H1 (cell line): ENCODE measurements around the gene RGS2. TPM values are rescaled to one million over a fixed set of nuclear protein-coding genes. Genes with fewer than 3 reads are reported as not detected.

Source experiments
- CTCF ChIA-PET: fragments of 300-600 bp; sonication (Branson Sonifier 250); formaldehyde crosslinking; loops from one replicate; lab custom pipeline; 2021; ENCODE audit not compliant: partially characterized antibody; lab: Charles Lee
- POLR2A ChIA-PET: fragments of 300-600 bp; sonication (Branson Sonifier 250); formaldehyde crosslinking; loops from one replicate; lab custom pipeline; 2021; ENCODE audit warnings: inconsistent platforms; ENCODE audit not compliant: partially characterized antibody; lab: Charles Lee
- DNase-seq, 2 experiments: peaks; one replicate each; pipeline versions ENCODE4 v3.0.0 to v3.0.0-alpha.2; 2010 to 2022; ENCODE audit warnings: low spot score in 2 of 2, low read depth in 1 of 2, mixed read lengths in 1 of 2
- FAIRE-seq: peaks from 2 replicates; lab custom pipeline; 2011; peaks lifted over from hg19 to GRCh38; lab: Jason Lieb, UNC
- H2AFZ ChIP-seq: 2 replicates; pipeline ENCODE4 v1.8.1; 2012; ENCODE audit warnings: low read length, inconsistent platforms
- H2AK5ac ChIP-seq: 2 replicates; pipeline ENCODE4 v1.6.1; 2013; ENCODE audit warnings: low read depth, low read length
- H2BK120ac ChIP-seq: replicated peaks from 2 replicates; pipeline ENCODE3; 2013; ENCODE audit warnings: low read depth, low read length, inconsistent platforms
- H2BK12ac ChIP-seq: 2 replicates; pipeline ENCODE4 v1.6.1; 2013; ENCODE audit warnings: low read depth, low read length
- H2BK15ac ChIP-seq: 2 replicates; pipeline ENCODE4 v1.6.1; 2013; ENCODE audit warnings: low read length
- H2BK20ac ChIP-seq: 2 replicates; pipeline ENCODE4 v1.6.1; 2013; ENCODE audit warnings: low read length
- H2BK5ac ChIP-seq: 2 replicates; pipeline ENCODE4 v1.6.1; 2013; ENCODE audit warnings: low read depth, low read length
- H3K14ac ChIP-seq: 2 replicates; pipeline ENCODE4 v1.6.1; 2013; ENCODE audit warnings: inconsistent platforms; ENCODE audit not compliant: insufficient read length
- H3K18ac ChIP-seq: 2 replicates; pipeline ENCODE4 v1.6.1; 2013; ENCODE audit warnings: low read length; ENCODE audit errors: extremely low read depth
- H3K23ac ChIP-seq: 2 replicates; pipeline ENCODE4 v1.6.1; 2013; ENCODE audit warnings: inconsistent platforms; ENCODE audit not compliant: insufficient read length
- H3K23me2 ChIP-seq: 2 replicates; pipeline ENCODE4 v1.6.1; 2013; ENCODE audit warnings: low read depth, low read length
- H3K27ac ChIP-seq: 2 replicates; pipeline ENCODE4 v1.6.1; 2011; ENCODE audit warnings: low read depth, low read length, inconsistent platforms
- H3K27me3 ChIP-seq, 4 experiments: replicated peaks in 1 of 4; 1 replicate in 1 of 4; 2 replicates in 3 of 4; pipeline versions ENCODE4 v1.6.1 to v1.8.1; 2011 to 2013; ENCODE audit warnings: low read length in 3 of 4, mild to moderate bottlenecking in 3 of 4, inconsistent platforms in 2 of 4, mixed read lengths in 2 of 4, moderate library complexity in 1 of 4; ENCODE audit not compliant: control insufficient read depth in 3 of 4, insufficient read depth in 3 of 4; ENCODE audit errors: extremely low read depth in 1 of 4
- H3K36me3 ChIP-seq, 4 experiments: 2 replicates each; pipeline versions ENCODE4 v1.6.1 to v1.8.1; 2011 to 2013; ENCODE audit warnings: mild to moderate bottlenecking in 4 of 4, low read length in 3 of 4, moderate library complexity in 2 of 4, control low read depth in 1 of 4, inconsistent platforms in 1 of 4; ENCODE audit not compliant: insufficient read depth in 4 of 4, control insufficient read depth in 2 of 4
- H3K4ac ChIP-seq: replicated peaks from 2 replicates; pipeline ENCODE3; 2013; ENCODE audit warnings: low read length, low read depth, mixed read lengths, inconsistent platforms; ENCODE audit not compliant: insufficient read length
- H3K4me1 ChIP-seq, 4 experiments: replicated peaks in 1 of 4; 1 replicate in 1 of 4; 2 replicates in 3 of 4; pipeline versions ENCODE4 v1.6.1 to v1.8.1; 2011 to 2013; ENCODE audit warnings: low read length in 3 of 4, inconsistent platforms in 2 of 4, mixed read lengths in 1 of 4; ENCODE audit not compliant: insufficient read depth in 4 of 4, control insufficient read depth in 3 of 4
- H3K4me2 ChIP-seq, 2 experiments: 2 replicates each; pipeline versions ENCODE4 v1.6.1 to v1.8.1; 2011 to 2013; ENCODE audit warnings: low read depth in 2 of 2, low read length in 2 of 2, control low read depth in 1 of 2, inconsistent platforms in 1 of 2, mild to moderate bottlenecking in 1 of 2; ENCODE audit not compliant: insufficient read depth in 1 of 2
- H3K4me3 ChIP-seq, 4 experiments: fragments of 200-600, 300-600 bp in 1 of 4; sonication (generic), shearing (Covaris generic), sonication (Bioruptor Twin) in 1 of 4; 2 replicates each; pipeline versions ENCODE4 v1.5.1 to v1.8.1; 2011 to 2016; ENCODE audit warnings: low read length in 4 of 4, low read depth in 3 of 4, control low read depth in 2 of 4, inconsistent platforms in 2 of 4, mild to moderate bottlenecking in 2 of 4, mixed read lengths in 1 of 4, moderate library complexity in 1 of 4; ENCODE audit not compliant: insufficient read depth in 2 of 4; ENCODE audit errors: extremely low read depth in 1 of 4
- H3K56ac ChIP-seq: replicated peaks from 2 replicates; pipeline ENCODE3; 2013; ENCODE audit warnings: low read depth, mild to moderate bottlenecking, mixed read lengths, low read length, inconsistent platforms; ENCODE audit not compliant: insufficient read length
- H3K79me1 ChIP-seq: 2 replicates; pipeline ENCODE4 v1.6.1; 2013; ENCODE audit warnings: low read depth, low read length, control low read depth
- H3K79me2 ChIP-seq, 2 experiments: 2 replicates each; pipeline versions ENCODE4 v1.6.1 to v1.8.1; 2012 to 2013; ENCODE audit warnings: low read length in 2 of 2, mild to moderate bottlenecking in 2 of 2, inconsistent platforms in 1 of 2; ENCODE audit not compliant: insufficient read depth in 2 of 2, control insufficient read depth in 1 of 2
- H3K9ac ChIP-seq, 4 experiments: replicated peaks in 1 of 4; 1 replicate in 1 of 4; 2 replicates in 3 of 4; pipeline versions ENCODE4 v1.6.1 to v1.8.1; 2011 to 2013; ENCODE audit warnings: low read depth in 3 of 4, low read length in 3 of 4, control low read depth in 2 of 4, mild to moderate bottlenecking in 2 of 4, moderate library complexity in 2 of 4, inconsistent platforms in 1 of 4; ENCODE audit errors: extremely low read depth in 1 of 4
- H3K9me3 ChIP-seq, 2 experiments: 2 replicates each; pipeline versions ENCODE4 v1.6.1 to v1.8.1; 2012 to 2013; ENCODE audit warnings: mild to moderate bottlenecking in 2 of 2, moderate library complexity in 2 of 2, control low read depth in 1 of 2, inconsistent platforms in 1 of 2, low read depth in 1 of 2, low read length in 1 of 2, mixed read lengths in 1 of 2; ENCODE audit not compliant: insufficient read depth in 2 of 2
- H4K20me1 ChIP-seq, 2 experiments: replicated peaks in 1 of 2; 2 replicates each; pipeline versions ENCODE3 to v1.8.1; 2011 to 2013; ENCODE audit warnings: inconsistent platforms in 2 of 2, low read length in 2 of 2, mild to moderate bottlenecking in 1 of 2; ENCODE audit not compliant: insufficient read depth in 2 of 2, control insufficient read depth in 1 of 2
- H4K5ac ChIP-seq: 2 replicates; pipeline ENCODE4 v1.6.1; 2013; ENCODE audit warnings: low read length, low read depth, mixed read lengths, inconsistent platforms; ENCODE audit not compliant: insufficient read length
- H4K8ac ChIP-seq: 2 replicates; pipeline ENCODE4 v1.8.0; 2013; ENCODE audit warnings: mild to moderate bottlenecking, moderate library complexity, low read length, inconsistent platforms; ENCODE audit not compliant: insufficient read depth; ENCODE audit errors: extremely low read depth
- H4K91ac ChIP-seq: replicated peaks from 2 replicates; pipeline ENCODE3; 2013; ENCODE audit warnings: low read length, mixed read lengths, inconsistent platforms; ENCODE audit not compliant: insufficient read length
- ASH2L ChIP-seq: fragments of 200-600, 300-600 bp; sonication (generic); IDR thresholded peaks from one replicate; pipeline ENCODE4 v1.7.1; 2017; ENCODE audit warnings: low read length
- RNF2 ChIP-seq: fragments of 200-900, 300-1000 bp; sonication (generic); IDR thresholded peaks from 2 replicates; pipeline ENCODE4 v1.7.1; 2016; ENCODE audit warnings: borderline replicate concordance, low read depth, mild to moderate bottlenecking, antibody characterized with exemption, low read length; ENCODE audit not compliant: poor library complexity, severe bottlenecking; ENCODE audit errors: missing control alignments
- SIX5 ChIP-seq: IDR thresholded peaks from 2 replicates; pipeline ENCODE4 v1.6.1; 2011; ENCODE audit warnings: mild to moderate bottlenecking, low read depth, low read length
- SRF ChIP-seq: IDR thresholded peaks from 2 replicates; pipeline ENCODE4 v1.6.1; 2011; ENCODE audit warnings: mild to moderate bottlenecking, low read depth, low read length, moderate library complexity
- WGBS, 2 experiments: shearing (Covaris generic) in 1 of 2; methylation state at CpG; one replicate each; pipeline versions ENCODE4 v1.1.6 to v1.1.7; 2013 to 2015; ENCODE audit warnings: low lambda C conversion rate in 2 of 2, mixed read lengths in 2 of 2, inconsistent platforms in 1 of 2, low coverage in 1 of 2, missing lambda C conversion rate in 1 of 2; ENCODE audit not compliant: insufficient replicate concordance in 2 of 2, insufficient coverage in 1 of 2, insufficient read length in 1 of 2; ENCODE audit errors: extremely low coverage in 1 of 2, missing lambda C conversion rate in 1 of 2; 5-methylcytosine and 5-hydroxymethylcytosine counted together
- polyA plus RNA-seq, 7 experiments: library from polyadenylated mRNA; depleted of rRNA in 3 of 7; stranded (reverse) in 5 of 7; unstranded in 2 of 7; fragments of >200 nt in 5 of 7; fragments of 200-250 nt in 2 of 7; gene quantifications; 1 replicate in 5 of 7; 2 replicates in 1 of 7; 4 replicates in 1 of 7; pipeline versions ENCODE4 v1.2.1 to v1.2.3, GENCODE V29; 2011 to 2013; ENCODE audit warnings: missing spikeins in 2 of 7, mixed read lengths in 2 of 7
- total RNA-seq: library from RNA; stranded (reverse); fragmentation: NEBNext Ultra II Directional; extraction: Animal tissue kit (Norgen Biotek cat#: 25700); gene quantifications from 2 replicates; pipeline ENCODE4 v1.2.1, GENCODE V29; 2021

RGS2 gene
- total and polyA plus RNA-seq, 2 of the 8 experiments (the other 6 are each of a cell fraction or from before 2014, with no cell fraction given) = 9.1 to 17.0 TPM

DNA sequence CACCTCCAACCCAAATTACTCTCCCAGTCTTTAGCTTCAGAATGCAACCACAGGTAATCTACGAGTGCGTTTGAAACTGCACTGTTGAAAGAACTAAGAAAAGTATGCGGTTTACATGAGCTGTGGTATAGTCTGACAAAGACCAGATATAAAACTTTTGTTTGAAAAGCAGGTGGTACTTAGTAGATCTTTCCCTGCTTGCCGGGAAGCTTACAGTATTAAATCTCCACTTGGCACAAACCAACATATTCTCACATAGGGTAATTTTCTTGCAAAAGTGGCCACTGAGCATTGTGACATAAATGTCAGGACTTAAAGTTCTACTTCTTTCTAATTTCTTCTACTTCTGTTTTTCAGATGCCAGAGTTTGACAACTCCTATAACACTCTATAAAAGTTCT is 8.4 kb downstream of the RGS2 start:
- H3K18ac ChIP-seq = no peak overlapping the region
- H4K91ac ChIP-seq = no peak overlapping the region
- no peak overlapping the region for H4K5ac ChIP-seq
- DNase-seq (no peak), FAIRE-seq (no peak)
- no peak overlapping the region for H3K9ac ChIP-seq
- WGBS, 2 experiments = 88% methylated on average over 4 of the region's 4 CpGs; no CpG with 5 or more reads in 1 of the 2 experiments
- TF ChIP-seq SRF (no peak), ASH2L (no peak), SIX5 (no peak), RNF2 (no peak)
- H3K79me1 ChIP-seq = no peaks in the 10 kb centered on the region
- no peak overlapping the region for H3K4me3 ChIP-seq
- H3K4me1 ChIP-seq = no peaks in the 10 kb centered on the region
- no peak overlapping the region for H3K56ac ChIP-seq
- no peak overlapping the region for H2BK12ac ChIP-seq
- H3K23ac ChIP-seq = no peak overlapping the region
- CTCF ChIA-PET = interaction anchor here (0.7 to 1.8 kb wide), 2 partner anchors 15 to 159 kb away, joined by 4 to 5 read pairs; no protein-coding TSS in a partner anchor
- no peak overlapping the region for H3K4ac ChIP-seq
- no peaks in the 10 kb centered on the region for H3K27me3 ChIP-seq
- no peaks in the 10 kb centered on the region for H3K79me2 ChIP-seq
- no peak overlapping the region for H3K27ac ChIP-seq
- H4K8ac ChIP-seq = no peak overlapping the region
- H3K14ac ChIP-seq = no peak overlapping the region
- no peak overlapping the region for H3K4me2 ChIP-seq
- H2AK5ac ChIP-seq = no peak overlapping the region
- H4K20me1 ChIP-seq = no peaks in the 10 kb centered on the region
- H3K36me3 ChIP-seq = peaks cover 0 to 2% (median 0%) of the 10 kb centered on the region in 4 experiments; a peak in 1 of 8 replicates
- no peak overlapping the region for H2BK5ac ChIP-seq
- no peak overlapping the region for H2BK120ac ChIP-seq
- no peaks in the 10 kb centered on the region for H3K9me3 ChIP-seq
- no peak overlapping the region for H2BK15ac ChIP-seq
- no peak overlapping the region for H2AFZ ChIP-seq
- POLR2A ChIA-PET = no interaction called here
- no peaks in the 10 kb centered on the region for H3K23me2 ChIP-seq
- H2BK20ac ChIP-seq = no peak overlapping the region
